ENCODE data around the gene MAPKAPK5. TPM values are rescaled to one million over a fixed set of nuclear protein-coding genes. Genes with fewer than 3 reads are reported as not detected.

MAPKAPK5 gene
- total RNA-seq, 4 donors from 2014 or later, result 31.8 to 41.7 (median 37.3) TPM

- TF ChIP-seq CTCF (IDR thresholded peaks at IDR 0.05), result no peak
- ATAC-seq (ENCODE audit: low FRiP score) (no peak), DNase-seq (ENCODE audit: low spot score) (no peak)
These were observed 27.6 kb downstream of the MAPKAPK5 start for GRCh38 chr12:111869671-111870070.

- TF ChIP-seq CTCF (IDR thresholded peaks at IDR 0.05), result no peak
These were observed 28.2 kb downstream of the MAPKAPK5 start for GRCh38 chr12:111870216-111870615.

GRCh38 chr12:111870706-111871105, 28.7 kb downstream of the MAPKAPK5 start:
- no peak for TF ChIP-seq CTCF (IDR thresholded peaks at IDR 0.05)
- DNase-seq (ENCODE audit: low spot score), result no peak
- no peak for ATAC-seq (ENCODE audit: low FRiP score)

More at GRCh38 chr12:111870216-111870615, 28.2 kb downstream of the MAPKAPK5 start:
- DNase-seq (ENCODE audit: low spot score), result no peak
- no peak for ATAC-seq (ENCODE audit: low FRiP score)

GRCh38 chr12:111873113-111873512, 31.1 kb downstream of the MAPKAPK5 start:
- ATAC-seq (ENCODE audit: low FRiP score), result no peak
- no peak for DNase-seq (ENCODE audit: low spot score)

GRCh38 chr12:111881716-111882115, 39.7 kb downstream of the MAPKAPK5 start:
- TF ChIP-seq CTCF (IDR thresholded peaks at IDR 0.05), result no peak
- DNase-seq (ENCODE audit: low spot score), result no peak
- no peak for ATAC-seq (ENCODE audit: low FRiP score)

More at GRCh38 chr12:111873113-111873512, 31.1 kb downstream of the MAPKAPK5 start:
- TF ChIP-seq CTCF (IDR thresholded peaks at IDR 0.05), result no peak

GRCh38 chr12:111886662-111887545, 44.9 kb downstream of the MAPKAPK5 start:
- ATAC-seq (ENCODE audit: low FRiP score), result no peak
- TF ChIP-seq CTCF (IDR thresholded peaks at IDR 0.05), result no peak
- DNase-seq (ENCODE audit: low spot score), result no peak

Data from omental fat pad (tissue), 4 donors.